ENCODE results near the gene OLFM4.

Gene OLFM4

DNA sequence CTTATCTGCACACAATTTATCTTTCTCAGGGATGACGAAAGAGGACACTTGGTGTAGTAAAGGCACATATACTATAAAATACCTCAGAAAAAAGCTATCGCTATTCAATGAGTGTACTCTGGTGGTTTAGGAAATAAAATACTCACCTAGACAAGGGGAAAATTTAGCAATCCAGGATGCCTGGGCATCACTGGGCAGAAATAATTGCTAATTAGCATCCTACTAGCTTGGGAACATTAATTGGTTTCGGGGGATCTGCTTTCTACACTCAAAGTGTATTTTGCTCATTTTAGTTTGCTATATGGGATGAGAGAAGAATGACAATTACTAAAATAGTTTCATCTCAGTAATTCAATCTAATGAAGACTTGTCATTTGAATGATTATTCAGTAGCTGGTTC, 60.3 kb downstream of the OLFM4 start:
- ATAC-seq (ENCODE audit: insufficient read depth, low read depth) (no peak), DNase-seq (no peak)
- H3K4me3 ChIP-seq (ENCODE audit: low read depth in 1 of 2, low read length in 2 of 2) = no peak overlapping the region
- no peaks in the 10 kb centered on the region for H3K4me1 ChIP-seq (ENCODE audit: insufficient read depth, low read length)
- no peaks in the 10 kb centered on the region for H3K36me3 ChIP-seq (ENCODE audit: insufficient read depth, low read length)
- no peaks in the 10 kb centered on the region for H3K79me2 ChIP-seq (ENCODE audit: insufficient read depth, low read length)
- H3K4me2 ChIP-seq (ENCODE audit: insufficient read depth, low read length) = no peak overlapping the region
- no peaks in the 10 kb centered on the region for H4K20me1 ChIP-seq (ENCODE audit: insufficient read depth, low read length)
- H3K27me3 ChIP-seq (ENCODE audit: insufficient read depth, low read length, poor library complexity) = peaks cover 5% of the 10 kb centered on the region
- no peak overlapping the region for H3K27ac ChIP-seq (ENCODE audit: low read length)
- H3K9me3 ChIP-seq (ENCODE audit: insufficient read depth, low read length, severe bottlenecking) = no peaks in the 10 kb centered on the region
- H2AFZ ChIP-seq (ENCODE audit: low read depth, low read length) = no peak overlapping the region
- no peak overlapping the region for H3K9ac ChIP-seq (ENCODE audit: low read depth, low read length)
- no peak for TF ChIP-seq EZH2 (IDR thresholded peaks at IDR 0.05; ENCODE audit: borderline replicate concordance, low read depth, low read length, severe bottlenecking)
- TF ChIP-seq, protein P1, sequence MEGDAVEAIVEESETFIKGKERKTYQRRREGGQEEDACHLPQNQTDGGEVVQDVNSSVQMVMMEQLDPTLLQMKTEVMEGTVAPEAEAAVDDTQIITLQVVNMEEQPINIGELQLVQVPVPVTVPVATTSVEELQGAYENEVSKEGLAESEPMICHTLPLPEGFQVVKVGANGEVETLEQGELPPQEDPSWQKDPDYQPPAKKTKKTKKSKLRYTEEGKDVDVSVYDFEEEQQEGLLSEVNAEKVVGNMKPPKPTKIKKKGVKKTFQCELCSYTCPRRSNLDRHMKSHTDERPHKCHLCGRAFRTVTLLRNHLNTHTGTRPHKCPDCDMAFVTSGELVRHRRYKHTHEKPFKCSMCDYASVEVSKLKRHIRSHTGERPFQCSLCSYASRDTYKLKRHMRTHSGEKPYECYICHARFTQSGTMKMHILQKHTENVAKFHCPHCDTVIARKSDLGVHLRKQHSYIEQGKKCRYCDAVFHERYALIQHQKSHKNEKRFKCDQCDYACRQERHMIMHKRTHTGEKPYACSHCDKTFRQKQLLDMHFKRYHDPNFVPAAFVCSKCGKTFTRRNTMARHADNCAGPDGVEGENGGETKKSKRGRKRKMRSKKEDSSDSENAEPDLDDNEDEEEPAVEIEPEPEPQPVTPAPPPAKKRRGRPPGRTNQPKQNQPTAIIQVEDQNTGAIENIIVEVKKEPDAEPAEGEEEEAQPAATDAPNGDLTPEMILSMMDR (IDR thresholded peaks at IDR 0.05; ENCODE audit: borderline replicate concordance, extremely low read depth, low read length, poor library complexity, severe bottlenecking) = no peak

GRCh38 chr13:53089951-53090350, 61.3 kb downstream of the OLFM4 start:
- Histone ChIP-seq H3K79me2 (ENCODE audit: insufficient read depth, low read length) (no peaks in the 10 kb centered on the region), H3K4me1 (ENCODE audit: insufficient read depth, low read length) (no peaks in the 10 kb centered on the region), H4K20me1 (ENCODE audit: insufficient read depth, low read length) (no peaks in the 10 kb centered on the region), H3K4me2 (ENCODE audit: insufficient read depth, low read length) (no peak overlapping the region), H3K9me3 (ENCODE audit: insufficient read depth, low read length, severe bottlenecking) (no peaks in the 10 kb centered on the region), H3K36me3 (ENCODE audit: insufficient read depth, low read length) (no peaks in the 10 kb centered on the region), H2AFZ (ENCODE audit: low read depth, low read length) (no peak overlapping the region), H3K27ac (ENCODE audit: low read length) (no peak overlapping the region), H3K4me3 (ENCODE audit: low read depth in 1 of 2, low read length in 2 of 2) (no peak overlapping the region), H3K27me3 (ENCODE audit: insufficient read depth, low read length, poor library complexity) (peaks cover 5% of the 10 kb centered on the region), H3K9ac (ENCODE audit: low read depth, low read length) (no peak overlapping the region)
- no peak for TF ChIP-seq EZH2 (IDR thresholded peaks at IDR 0.05; ENCODE audit: borderline replicate concordance, low read depth, low read length, severe bottlenecking)
- TF ChIP-seq, protein P1 (IDR thresholded peaks at IDR 0.05; ENCODE audit: borderline replicate concordance, extremely low read depth, low read length, poor library complexity, severe bottlenecking) = no peak
- ATAC-seq (ENCODE audit: insufficient read depth, low read depth) (no peak), DNase-seq (no peak)

- peaks cover 5% of the 10 kb centered on the region for H3K27me3 ChIP-seq (ENCODE audit: insufficient read depth, low read length, poor library complexity)
- H3K9me3 ChIP-seq (ENCODE audit: insufficient read depth, low read length, severe bottlenecking) = no peaks in the 10 kb centered on the region
- H3K27ac ChIP-seq (ENCODE audit: low read length) = no peak overlapping the region
- no peak overlapping the region for H2AFZ ChIP-seq (ENCODE audit: low read depth, low read length)
- TF ChIP-seq, protein P1 (IDR thresholded peaks at IDR 0.05; ENCODE audit: borderline replicate concordance, extremely low read depth, low read length, poor library complexity, severe bottlenecking) = no peak
- TF ChIP-seq EZH2 (IDR thresholded peaks at IDR 0.05; ENCODE audit: borderline replicate concordance, low read depth, low read length, severe bottlenecking) = no peak
- no peak overlapping the region for H3K9ac ChIP-seq (ENCODE audit: low read depth, low read length)
- H3K4me3 ChIP-seq (ENCODE audit: low read depth in 1 of 2, low read length in 2 of 2) = no peak overlapping the region
- H3K4me2 ChIP-seq (ENCODE audit: insufficient read depth, low read length) = no peak overlapping the region
- DNase-seq (no peak), ATAC-seq (ENCODE audit: insufficient read depth, low read depth) (no peak)
- no peaks in the 10 kb centered on the region for H3K36me3 ChIP-seq (ENCODE audit: insufficient read depth, low read length)
- no peaks in the 10 kb centered on the region for H3K79me2 ChIP-seq (ENCODE audit: insufficient read depth, low read length)
- no peaks in the 10 kb centered on the region for H3K4me1 ChIP-seq (ENCODE audit: insufficient read depth, low read length)
- H4K20me1 ChIP-seq (ENCODE audit: insufficient read depth, low read length) = no peaks in the 10 kb centered on the region
These were observed 61.8 kb downstream of the OLFM4 start for GRCh38 chr13:53090461-53090860.

- Histone ChIP-seq H3K27me3 (ENCODE audit: insufficient read depth, low read length, poor library complexity) (peaks cover 5% of the 10 kb centered on the region), H2AFZ (ENCODE audit: low read depth, low read length) (no peak overlapping the region), H3K9ac (ENCODE audit: low read depth, low read length) (no peak overlapping the region), H3K36me3 (ENCODE audit: insufficient read depth, low read length) (no peaks in the 10 kb centered on the region), H3K4me2 (ENCODE audit: insufficient read depth, low read length) (no peak overlapping the region), H3K79me2 (ENCODE audit: insufficient read depth, low read length) (no peaks in the 10 kb centered on the region), H3K27ac (ENCODE audit: low read length) (no peak overlapping the region), H3K4me1 (ENCODE audit: insufficient read depth, low read length) (no peaks in the 10 kb centered on the region), H3K4me3 (ENCODE audit: low read depth in 1 of 2, low read length in 2 of 2) (no peak overlapping the region), H4K20me1 (ENCODE audit: insufficient read depth, low read length) (no peaks in the 10 kb centered on the region), H3K9me3 (ENCODE audit: insufficient read depth, low read length, severe bottlenecking) (no peaks in the 10 kb centered on the region)
- TF ChIP-seq, protein P1 (IDR thresholded peaks at IDR 0.05; ENCODE audit: borderline replicate concordance, extremely low read depth, low read length, poor library complexity, severe bottlenecking) = no peak
- no peak for TF ChIP-seq EZH2 (IDR thresholded peaks at IDR 0.05; ENCODE audit: borderline replicate concordance, low read depth, low read length, severe bottlenecking)
- ATAC-seq (ENCODE audit: insufficient read depth, low read depth) (no peak), DNase-seq (no peak)
These were observed 64.3 kb downstream of the OLFM4 start for GRCh38 chr13:53092931-53093330.
